Measurements from ENCODE around the gene CCDC127.

- TF ChIP-seq POLR2A (IDR thresholded peaks at IDR 0.05) (no peak), CTCF (IDR thresholded peaks at IDR 0.05) (no peak)
Measured at GRCh38 chr5:264338-264737, 46.4 kb upstream of the CCDC127 start.
